GM13976 (cell line): Measurements from ENCODE around the gene STRN4.
A peak's percentile ranks its signal among the peaks of the same experiment; 100 is the strongest.

Source experiments
- DNase-seq: peaks from one replicate; pipeline ENCODE4 v3.0.0; 2012; ENCODE audit warnings: low spot score
- in situ Hi-C: fragments of 300-500 bp; cut with MboI; formaldehyde crosslinking; loops from one replicate; pipeline ENCODE4 v1.12.0; 2022; ENCODE audit warnings: low sequenced_read_pairs, mixed read lengths, inconsistent platforms; ENCODE audit not compliant: unreplicated experiment
- TF ChIP-seq, protein P1 (sequence below): IDR thresholded peaks from 2 replicates; pipeline ENCODE4 v1.5.1; 2012; ENCODE audit warnings: borderline replicate concordance, mild to moderate bottlenecking; ENCODE audit not compliant: insufficient read depth; ENCODE audit errors: extremely low read depth, missing control alignments, control extremely low read depth

The STRN4 gene

DNA sequence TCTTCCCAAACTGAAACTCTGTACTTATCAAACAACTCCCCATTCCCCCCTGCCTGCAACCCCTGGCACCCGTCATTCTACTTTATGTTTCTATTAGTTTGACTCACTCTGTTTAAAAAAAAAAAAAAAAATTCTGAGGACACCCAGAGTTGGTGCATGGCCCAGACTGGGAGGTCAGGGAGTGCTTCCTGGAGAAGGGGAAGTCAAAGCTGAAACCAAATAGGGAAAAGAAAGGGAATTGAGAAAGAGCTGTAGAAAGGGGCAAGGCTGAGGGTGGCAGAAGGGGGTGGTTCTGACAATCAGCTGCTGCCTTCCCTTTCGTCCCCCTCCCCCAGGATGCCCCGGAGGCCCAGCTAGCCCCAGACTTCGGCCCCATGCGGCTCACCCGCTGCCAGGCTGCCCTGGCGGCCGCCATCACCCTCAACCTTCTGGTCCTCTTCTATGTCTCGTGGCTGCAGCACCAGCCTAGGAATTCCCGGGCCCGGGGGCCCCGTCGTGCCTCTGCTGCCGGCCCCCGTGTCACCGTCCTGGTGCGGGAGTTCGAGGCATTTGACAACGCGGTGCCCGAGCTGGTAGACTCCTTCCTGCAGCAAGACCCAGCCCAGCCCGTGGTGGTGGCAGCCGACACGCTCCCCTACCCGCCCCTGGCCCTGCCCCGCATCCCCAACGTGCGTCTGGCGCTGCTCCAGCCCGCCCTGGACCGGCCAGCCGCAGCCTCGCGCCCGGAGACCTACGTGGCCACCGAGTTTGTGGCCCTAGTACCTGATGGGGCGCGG, 9.0 kb upstream of the STRN4 start:
- in situ Hi-C loops: loop anchor here (25.0 kb wide), 1 partner anchor 232 kb away; no protein-coding TSS in a partner anchor
- TF ChIP-seq, protein P1, sequence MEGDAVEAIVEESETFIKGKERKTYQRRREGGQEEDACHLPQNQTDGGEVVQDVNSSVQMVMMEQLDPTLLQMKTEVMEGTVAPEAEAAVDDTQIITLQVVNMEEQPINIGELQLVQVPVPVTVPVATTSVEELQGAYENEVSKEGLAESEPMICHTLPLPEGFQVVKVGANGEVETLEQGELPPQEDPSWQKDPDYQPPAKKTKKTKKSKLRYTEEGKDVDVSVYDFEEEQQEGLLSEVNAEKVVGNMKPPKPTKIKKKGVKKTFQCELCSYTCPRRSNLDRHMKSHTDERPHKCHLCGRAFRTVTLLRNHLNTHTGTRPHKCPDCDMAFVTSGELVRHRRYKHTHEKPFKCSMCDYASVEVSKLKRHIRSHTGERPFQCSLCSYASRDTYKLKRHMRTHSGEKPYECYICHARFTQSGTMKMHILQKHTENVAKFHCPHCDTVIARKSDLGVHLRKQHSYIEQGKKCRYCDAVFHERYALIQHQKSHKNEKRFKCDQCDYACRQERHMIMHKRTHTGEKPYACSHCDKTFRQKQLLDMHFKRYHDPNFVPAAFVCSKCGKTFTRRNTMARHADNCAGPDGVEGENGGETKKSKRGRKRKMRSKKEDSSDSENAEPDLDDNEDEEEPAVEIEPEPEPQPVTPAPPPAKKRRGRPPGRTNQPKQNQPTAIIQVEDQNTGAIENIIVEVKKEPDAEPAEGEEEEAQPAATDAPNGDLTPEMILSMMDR: no peak
- DNase-seq: no peak

DNA sequence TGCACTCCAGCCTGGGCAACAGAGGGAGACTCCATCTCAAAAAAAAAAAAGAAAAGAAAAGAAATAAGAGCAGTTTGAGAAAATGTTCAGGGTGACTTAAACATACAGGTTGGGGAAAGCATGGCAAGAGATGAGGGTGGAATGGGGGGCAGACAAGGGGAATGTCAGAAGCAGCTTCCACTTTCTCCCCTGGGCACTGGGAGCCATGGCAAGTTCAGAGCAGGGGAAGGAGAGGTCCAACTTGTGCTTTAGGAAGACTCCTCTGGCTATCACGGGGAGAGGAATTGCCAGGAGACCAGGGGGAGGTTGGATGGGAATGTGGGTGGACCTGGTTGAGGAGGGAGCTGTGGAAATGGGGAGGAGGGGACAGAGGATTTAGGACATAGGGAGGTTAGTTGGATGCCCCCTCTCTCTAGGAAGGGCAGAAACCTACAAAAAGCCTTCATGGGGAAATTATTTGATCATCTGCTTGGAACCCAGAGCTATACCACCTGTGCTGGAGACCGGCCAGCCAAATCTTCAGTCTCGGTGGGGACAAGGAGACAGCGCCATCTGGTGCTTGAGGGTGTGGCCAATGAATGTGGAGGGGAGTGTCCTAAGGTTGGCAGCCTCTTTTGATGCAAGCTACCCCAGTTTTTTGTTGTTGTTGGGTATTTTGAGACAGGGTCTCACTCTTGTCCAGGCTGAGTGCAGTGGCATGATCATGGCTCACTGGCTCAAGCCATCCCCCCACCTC, 7.3 kb upstream of the STRN4 start:
- TF ChIP-seq, protein P1: peak; percentile 81
- in situ Hi-C loops: loop anchor here (25.0 kb wide), 1 partner anchor 234 kb away; no protein-coding TSS in a partner anchor
- peak; percentile 81 for DNase-seq

DNA sequence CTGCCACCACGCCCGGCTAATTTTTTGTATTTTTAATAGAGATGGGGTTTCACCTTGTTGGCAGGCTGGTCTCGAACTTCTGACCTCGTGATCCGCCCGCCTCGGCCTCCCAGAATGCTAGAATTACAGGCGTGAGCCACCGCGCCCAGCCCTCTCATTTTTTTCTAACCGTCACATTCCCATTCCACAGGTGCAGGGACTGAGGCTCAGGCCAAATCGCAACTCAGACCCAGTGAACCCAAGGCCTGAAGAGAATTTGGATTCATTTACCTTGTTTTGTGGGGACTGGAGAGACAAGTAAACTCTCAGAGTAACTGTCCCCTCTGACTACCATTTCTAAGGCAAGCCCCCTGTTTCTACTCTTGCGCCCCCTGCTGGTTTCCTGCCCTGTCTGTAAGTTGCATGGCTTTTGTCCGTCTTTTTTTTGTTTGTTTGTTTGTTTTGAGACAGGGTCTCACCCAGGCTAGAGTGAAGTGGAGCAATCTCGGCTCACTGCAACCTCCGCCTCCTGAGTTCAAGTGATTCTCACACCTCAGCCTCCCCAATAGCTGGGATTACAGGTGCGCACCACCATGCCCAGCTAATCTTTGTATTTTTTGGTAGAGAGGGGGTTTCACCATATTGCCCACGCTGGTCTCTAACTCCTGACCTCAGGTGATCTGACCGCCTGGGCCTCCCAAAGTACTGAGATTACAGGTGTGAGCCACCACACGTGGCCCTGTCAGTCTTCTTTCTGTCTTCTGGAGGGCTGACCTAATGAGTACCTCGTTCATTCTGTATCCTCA, 2.3 kb upstream of the STRN4 start:
- no peak for DNase-seq
- TF ChIP-seq, protein P1: peak; percentile 62
- in situ Hi-C loops: no loop called here

DNA sequence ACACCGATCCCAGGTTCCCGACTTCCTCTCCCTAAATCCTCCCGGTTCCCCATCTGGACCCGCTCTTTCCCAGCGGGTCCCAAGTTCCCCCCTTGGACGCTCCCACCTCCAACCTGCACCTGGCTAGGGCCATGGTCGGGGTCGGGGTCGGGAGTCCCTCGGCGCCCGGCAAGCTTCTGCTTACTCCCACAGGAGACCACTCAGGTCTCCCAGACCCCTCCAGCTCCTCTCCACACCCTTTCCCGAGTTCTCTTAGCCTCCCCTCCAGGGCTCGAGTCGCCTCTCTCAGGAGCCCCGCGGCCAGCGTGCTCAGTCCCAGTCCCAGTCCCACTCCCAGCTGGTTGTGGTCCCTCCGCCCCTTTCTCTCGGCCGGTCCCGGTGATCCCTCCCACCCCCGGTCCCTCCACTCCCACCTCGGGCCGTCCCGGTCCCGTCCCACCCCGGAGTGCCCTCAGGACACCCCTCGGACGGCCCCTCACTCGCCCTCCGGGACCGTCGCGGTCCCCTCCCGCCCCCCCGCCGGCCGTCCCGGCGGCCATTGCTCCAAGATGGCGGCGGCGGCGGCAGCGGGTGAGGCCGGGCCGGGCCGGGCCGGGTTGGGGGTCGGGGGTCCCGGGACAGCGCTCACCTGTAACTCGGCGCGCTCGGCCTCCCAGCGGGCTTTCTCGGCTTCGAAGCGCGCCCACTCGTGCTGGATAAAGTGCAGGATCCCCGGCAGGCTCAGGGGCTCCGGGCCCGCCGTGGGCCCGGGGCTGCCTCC, 549 bp downstream of the STRN4 start, which contains the start of gene FKRP:
FKRP (plus strand) TSS at position 537 of the 760 bp plus-strand sequence. CDS start 9,394 bp downstream, outside the sequence.
- TF ChIP-seq, protein P1: no peak
- in situ Hi-C loops: no loop called here
- DNase-seq: peak; percentile 76

DNA sequence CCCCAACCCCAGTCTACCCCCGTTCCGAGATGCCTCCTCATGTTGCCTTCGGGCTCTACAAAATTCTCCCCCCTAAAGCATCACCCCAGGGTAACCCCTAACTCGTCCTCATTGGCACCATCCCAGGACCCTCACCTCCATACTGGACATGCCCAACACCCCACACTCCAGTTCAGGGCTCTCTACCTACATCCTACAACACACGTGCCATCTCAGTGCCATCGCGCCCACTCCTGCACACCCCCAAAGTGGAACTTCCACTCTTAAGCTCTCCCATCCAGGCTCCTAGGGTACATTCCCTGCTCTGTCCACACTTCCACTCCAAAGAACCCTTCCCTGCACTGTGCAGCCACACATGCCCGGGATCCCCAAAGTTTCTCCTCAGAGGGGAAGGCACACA, 1.2 kb downstream of the STRN4 start:
- DNase-seq: no peak
- TF ChIP-seq, protein P1: no peak
- in situ Hi-C loops: no loop called here
